Measurements from ENCODE around the gene NEK6.

DNA sequence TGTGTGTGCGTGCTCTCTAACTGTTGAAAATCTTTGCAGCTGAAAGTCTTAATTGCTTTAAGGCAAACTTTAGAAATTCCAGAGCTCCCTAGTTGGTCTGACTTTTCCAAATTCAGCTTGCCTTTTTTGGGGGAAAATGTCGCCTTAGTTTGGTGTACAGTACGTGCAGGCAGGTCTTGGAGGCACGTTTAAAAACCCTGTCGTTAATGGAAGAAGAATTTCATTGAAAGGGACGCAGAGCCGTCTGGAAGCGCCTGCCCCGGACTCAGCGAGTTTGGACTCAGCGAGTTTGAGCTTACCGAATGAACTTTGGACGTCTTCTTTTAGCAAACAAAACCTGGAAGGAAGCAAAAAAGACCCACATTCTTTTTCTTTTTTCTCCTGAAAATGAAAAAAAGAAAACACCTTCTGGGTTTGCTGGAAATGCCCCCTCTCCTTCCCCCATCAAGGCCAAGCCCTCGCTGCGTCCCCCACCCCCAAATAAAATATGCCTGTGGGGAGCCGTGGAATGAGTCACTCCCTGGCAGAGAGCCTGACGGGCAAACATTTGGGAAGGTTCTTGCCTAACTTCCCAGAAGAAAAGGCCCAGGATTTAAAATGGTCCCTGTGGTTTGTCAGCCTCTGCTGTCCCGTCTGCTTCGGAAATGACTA is 1.5 kb downstream of the NEK6 start:
- TF ChIP-seq SNAI2 (CRISPR knock-in tag; IDR thresholded peaks at IDR 0.05) = no peak
- TF ChIP-seq, protein P1, sequence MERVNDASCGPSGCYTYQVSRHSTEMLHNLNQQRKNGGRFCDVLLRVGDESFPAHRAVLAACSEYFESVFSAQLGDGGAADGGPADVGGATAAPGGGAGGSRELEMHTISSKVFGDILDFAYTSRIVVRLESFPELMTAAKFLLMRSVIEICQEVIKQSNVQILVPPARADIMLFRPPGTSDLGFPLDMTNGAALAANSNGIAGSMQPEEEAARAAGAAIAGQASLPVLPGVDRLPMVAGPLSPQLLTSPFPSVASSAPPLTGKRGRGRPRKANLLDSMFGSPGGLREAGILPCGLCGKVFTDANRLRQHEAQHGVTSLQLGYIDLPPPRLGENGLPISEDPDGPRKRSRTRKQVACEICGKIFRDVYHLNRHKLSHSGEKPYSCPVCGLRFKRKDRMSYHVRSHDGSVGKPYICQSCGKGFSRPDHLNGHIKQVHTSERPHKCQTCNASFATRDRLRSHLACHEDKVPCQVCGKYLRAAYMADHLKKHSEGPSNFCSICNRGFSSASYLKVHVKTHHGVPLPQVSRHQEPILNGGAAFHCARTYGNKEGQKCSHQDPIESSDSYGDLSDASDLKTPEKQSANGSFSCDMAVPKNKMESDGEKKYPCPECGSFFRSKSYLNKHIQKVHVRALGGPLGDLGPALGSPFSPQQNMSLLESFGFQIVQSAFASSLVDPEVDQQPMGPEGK (CRISPR knock-in tag; IDR thresholded peaks at IDR 0.05; ENCODE audit: borderline replicate concordance) = peak; percentile 97; the same call in 1 of the 2 replicates
- no peak for TF ChIP-seq ZFP30 (CRISPR knock-in tag; IDR thresholded peaks at IDR 0.05)
- no peak for TF ChIP-seq PPARA (CRISPR knock-in tag; IDR thresholded peaks at IDR 0.05; ENCODE audit: borderline replicate concordance)
- TF ChIP-seq ZNF565 (CRISPR knock-in tag; conservative IDR thresholded peaks at IDR 0.05; ENCODE audit: low read depth) = no peak
- TF ChIP-seq, protein P2, sequence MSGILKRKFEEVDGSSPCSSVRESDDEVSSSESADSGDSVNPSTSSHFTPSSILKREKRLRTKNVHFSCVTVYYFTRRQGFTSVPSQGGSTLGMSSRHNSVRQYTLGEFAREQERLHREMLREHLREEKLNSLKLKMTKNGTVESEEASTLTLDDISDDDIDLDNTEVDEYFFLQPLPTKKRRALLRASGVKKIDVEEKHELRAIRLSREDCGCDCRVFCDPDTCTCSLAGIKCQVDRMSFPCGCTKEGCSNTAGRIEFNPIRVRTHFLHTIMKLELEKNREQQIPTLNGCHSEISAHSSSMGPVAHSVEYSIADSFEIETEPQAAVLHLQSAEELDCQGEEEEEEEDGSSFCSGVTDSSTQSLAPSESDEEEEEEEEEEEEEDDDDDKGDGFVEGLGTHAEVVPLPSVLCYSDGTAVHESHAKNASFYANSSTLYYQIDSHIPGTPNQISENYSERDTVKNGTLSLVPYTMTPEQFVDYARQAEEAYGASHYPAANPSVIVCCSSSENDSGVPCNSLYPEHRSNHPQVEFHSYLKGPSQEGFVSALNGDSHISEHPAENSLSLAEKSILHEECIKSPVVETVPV (CRISPR knock-in tag; IDR thresholded peaks at IDR 0.05) = no peak
- TF ChIP-seq ZC3H10 (CRISPR knock-in tag; IDR thresholded peaks at IDR 0.05) = no peak
- no peak for TF ChIP-seq ZNF8 (CRISPR knock-in tag; IDR thresholded peaks at IDR 0.05)
- no peak for TF ChIP-seq BACH2 (CRISPR knock-in tag; IDR thresholded peaks at IDR 0.05; ENCODE audit: borderline replicate concordance)
- TF ChIP-seq, protein P3, sequence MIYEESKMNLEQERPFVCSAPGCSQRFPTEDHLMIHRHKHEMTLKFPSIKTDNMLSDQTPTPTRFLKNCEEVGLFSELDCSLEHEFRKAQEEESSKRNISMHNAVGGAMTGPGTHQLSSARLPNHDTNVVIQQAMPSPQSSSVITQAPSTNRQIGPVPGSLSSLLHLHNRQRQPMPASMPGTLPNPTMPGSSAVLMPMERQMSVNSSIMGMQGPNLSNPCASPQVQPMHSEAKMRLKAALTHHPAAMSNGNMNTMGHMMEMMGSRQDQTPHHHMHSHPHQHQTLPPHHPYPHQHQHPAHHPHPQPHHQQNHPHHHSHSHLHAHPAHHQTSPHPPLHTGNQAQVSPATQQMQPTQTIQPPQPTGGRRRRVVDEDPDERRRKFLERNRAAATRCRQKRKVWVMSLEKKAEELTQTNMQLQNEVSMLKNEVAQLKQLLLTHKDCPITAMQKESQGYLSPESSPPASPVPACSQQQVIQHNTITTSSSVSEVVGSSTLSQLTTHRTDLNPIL (CRISPR knock-in tag; IDR thresholded peaks at IDR 0.05; ENCODE audit: low read depth) = no peak
- TF ChIP-seq, protein P4, sequence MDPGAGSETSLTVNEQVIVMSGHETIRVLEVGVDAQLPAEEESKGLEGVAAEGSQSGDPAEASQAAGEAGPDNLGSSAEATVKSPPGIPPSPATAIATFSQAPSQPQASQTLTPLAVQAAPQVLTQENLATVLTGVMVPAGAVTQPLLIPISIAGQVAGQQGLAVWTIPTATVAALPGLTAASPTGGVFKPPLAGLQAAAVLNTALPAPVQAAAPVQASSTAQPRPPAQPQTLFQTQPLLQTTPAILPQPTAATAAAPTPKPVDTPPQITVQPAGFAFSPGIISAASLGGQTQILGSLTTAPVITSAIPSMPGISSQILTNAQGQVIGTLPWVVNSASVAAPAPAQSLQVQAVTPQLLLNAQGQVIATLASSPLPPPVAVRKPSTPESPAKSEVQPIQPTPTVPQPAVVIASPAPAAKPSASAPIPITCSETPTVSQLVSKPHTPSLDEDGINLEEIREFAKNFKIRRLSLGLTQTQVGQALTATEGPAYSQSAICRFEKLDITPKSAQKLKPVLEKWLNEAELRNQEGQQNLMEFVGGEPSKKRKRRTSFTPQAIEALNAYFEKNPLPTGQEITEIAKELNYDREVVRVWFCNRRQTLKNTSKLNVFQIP (CRISPR knock-in tag; IDR thresholded peaks at IDR 0.05; ENCODE audit: borderline replicate concordance, low read depth) = no peak
- TF ChIP-seq ZFP3 (CRISPR knock-in tag; IDR thresholded peaks at IDR 0.05) = no peak
- no peak for TF ChIP-seq ESRRG (CRISPR knock-in tag; IDR thresholded peaks at IDR 0.05)

Data from SK-N-SH treated with all-trans-retinoic acid at 6 μM for 48 hours (cell line).